Hypothalamus (tissue), 51 donors: Measurements from ENCODE around the gene GFER.
"Not testable (repeated sequence)": the region's sequence is repeated elsewhere in the genome, so short reads cannot be mapped to it uniquely, and the experiment has no call there.

ENCODE experiments used
- DNase-seq, 51 donors: peaks; one replicate each; lab custom pipeline; 2025; lab: John Stamatoyannopoulos, UW

Gene GFER

DNA sequence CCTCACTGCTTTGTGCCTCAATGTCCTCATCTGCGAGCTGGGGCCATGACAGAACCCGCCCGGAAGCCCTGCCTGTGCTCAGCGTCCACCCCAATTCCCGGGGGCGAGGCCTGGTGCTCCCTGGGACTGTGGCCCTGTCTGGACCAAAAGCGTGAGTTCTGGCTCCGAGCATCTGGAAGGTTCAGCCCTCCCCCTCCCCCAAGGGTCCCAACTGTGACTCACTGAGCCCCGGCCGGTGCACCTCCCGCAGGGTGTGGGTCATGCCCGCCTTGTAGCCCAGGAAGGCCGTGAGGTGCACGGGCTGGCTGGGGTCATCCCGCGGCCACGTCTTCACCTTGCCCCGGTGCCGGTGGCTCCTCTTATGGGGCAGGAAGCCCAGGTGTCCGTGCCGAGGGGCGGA is 30.3 kb upstream of the GFER start:
- no peak for DNase-seq

DNA sequence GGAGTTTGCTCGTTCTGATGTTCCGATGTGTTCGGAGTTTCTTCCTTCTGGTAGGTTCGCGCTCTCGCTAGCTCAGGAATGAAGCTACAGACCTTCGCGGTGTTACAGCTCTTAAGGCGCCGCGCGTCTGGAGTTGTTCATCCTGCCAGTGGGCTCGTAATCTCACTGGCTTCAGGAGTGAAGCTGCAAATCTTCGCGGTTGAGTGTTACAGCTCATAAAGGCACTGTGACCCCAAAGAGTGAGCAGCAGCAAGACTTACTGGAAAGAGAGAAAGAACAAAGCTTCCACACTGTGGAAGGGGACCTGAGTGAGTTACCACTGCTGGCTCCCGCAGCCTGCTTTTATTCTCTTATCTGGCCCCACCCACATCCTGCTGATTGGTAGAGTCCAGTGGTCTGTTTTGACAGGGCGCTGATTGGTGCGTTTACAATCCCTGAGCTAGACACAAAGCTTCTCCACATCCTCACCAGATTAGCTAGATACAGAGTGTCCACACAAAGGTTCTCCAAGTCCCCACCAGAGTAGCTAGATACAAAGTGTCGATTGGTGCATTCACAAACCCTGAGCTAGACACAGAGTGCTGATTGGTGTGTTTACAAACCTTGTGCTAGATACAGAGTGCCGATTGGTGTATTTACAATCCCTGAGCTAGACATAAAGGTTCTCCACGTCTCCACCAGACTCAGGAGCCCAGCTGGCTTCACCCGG is 26.4 kb upstream of the GFER start:
- not testable (repeated sequence) for DNase-seq

DNA sequence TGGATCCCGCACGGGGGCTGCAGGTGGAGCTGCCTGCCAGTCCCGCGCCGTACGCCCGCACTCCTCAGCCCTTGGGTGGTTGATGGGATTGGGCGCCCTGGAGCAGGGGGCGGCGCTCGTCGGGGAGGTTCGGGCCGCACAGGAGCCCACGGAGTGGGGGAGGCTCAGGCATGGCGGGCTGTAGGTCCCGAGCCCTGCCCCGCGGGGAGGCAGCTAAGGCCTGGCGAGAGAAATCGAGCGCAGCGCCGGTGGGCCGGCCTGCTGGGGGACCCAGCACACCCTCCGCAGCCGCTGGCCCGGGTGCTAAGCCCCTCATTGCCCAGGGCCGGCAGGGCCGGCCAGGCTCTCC is 25.9 kb upstream of the GFER start:
- not testable (repeated sequence) for DNase-seq

DNA sequence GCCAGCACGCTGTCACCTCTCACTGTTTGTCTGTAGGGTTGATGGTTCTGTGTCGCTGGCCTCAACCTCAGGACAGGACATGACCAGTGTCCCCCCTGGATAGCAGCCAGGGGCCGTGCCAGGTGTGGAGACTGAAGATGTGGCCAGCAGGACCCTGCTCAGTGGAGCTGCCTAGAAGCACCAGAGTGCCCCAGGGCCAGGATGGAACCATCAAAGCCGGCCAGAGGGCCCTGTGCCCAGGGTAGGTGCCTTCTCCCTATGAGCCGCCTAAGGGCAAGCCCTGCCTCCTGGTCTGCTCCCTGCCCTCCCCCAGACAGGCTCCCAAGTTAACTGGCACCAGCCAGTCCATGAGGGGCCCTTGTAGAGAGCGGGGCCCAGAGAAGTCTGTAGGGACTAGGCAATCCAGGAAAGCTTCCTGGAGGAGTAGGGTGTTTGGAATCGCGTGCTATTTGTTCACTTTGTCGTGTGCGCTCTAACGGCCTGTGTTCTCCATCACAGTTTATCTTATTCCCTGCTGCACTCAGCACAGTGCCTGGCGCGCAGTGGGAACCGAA is 25.2 kb upstream of the GFER start:
- peak in 1 of 51 donors; percentile 5 for DNase-seq

DNA sequence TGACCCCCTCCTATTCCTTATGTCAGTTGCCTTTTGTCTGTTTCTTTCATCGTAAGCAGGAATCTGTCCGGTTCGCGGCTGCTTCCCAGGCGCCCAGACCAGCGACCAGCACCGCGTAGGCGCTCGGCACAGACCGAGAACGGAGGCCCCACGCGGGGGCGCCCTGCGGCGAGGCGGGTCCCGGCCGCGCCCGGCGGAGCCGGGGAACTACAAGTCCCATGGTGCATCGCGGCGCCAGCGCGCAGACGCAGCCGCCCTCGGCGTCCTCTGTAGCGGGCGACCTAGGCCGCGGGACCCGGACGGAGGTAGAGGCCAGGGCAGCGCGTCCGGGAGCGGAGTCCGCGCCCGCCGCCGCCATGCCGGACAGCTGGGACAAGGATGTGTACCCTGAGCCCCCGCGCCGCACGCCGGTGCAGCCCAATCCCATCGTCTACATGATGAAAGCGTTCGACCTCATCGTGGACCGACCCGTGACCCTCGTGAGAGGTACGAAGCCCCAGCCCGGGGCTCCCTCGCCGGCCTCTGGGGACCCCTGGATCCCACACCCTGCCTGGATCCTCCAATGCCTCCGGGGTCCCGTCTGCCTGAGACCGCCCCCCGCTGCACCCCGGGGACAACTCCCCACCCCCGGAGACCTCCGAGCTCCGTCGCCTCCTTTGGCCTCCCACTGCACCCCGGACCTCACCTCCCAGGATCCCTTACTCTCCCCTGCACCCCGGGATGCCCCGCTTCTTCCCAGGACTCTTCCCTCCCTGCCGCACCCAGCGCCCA is 24.5 kb upstream of the GFER start, which contains the start of gene NDUFB10:
Gene NDUFB10, plus strand, starts transcription at position 270 of the 771 bp plus-strand sequence. Its CDS starts 87 bp downstream, at position 357.
- peak; percentile 40 to 96 (median 84) for DNase-seq

DNA sequence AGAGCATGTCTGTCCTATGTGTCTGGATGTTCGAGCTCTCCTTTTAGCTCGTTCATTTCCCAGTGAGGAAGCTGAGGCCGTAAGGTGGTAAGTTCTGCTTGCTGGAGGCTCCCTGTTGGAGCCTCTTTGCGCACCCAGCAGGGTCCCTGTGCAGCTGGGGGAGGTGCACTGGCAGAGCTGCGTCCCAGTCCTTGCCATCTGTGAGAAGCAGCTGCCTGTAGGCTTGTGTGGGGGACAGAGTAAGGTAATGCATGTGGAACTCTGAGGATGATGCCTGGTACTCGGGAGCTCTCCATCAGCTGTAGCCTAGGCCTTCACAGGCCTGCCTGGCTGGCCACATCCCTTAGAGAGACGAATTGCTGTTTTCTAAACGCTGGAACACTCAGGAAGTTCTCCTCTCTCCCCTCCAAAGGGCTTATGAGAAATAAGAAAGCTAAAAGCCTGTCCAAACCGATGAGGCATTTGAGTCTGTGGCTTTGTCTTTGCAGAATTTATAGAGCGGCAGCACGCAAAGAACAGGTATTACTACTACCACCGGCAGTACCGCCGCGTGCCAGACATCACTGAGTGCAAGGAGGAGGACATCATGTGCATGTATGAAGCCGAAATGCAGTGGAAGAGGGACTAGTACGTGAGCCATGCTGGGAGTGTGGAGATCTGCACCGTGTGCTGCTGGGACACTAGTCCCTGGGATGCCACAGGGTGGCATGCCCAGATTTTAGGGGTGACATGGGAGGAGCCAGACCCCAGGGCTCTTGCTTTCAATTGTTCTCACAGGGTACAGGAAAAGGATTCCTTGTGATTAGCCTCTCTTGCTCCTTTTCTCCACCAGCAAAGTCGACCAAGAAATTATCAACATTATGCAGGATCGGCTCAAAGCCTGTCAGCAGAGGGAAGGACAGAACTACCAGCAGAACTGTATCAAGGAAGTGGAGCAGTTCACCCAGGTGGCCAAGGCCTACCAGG is 23.0 kb upstream of the GFER start:
- no peak for DNase-seq

DNA sequence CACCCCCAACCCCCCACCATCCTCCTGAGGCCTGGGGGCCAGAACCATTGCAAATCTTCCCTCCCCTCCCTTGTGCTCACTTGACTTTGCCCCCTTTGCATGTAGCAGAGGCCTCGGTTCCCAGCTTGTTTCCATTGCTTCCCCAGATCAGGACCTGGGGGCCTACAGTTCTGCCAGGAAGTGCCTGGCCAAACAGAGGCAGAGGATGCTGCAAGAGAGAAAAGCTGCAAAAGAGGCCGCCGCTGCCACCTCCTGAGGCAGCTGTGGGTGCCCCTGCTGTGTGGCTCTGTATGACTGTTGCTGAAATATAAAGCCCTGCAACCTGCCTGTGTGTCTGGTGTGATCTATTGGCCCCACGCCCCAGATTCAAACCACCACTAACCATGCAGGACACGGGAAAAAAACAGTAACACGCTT is 22.3 kb upstream of the GFER start:
- no peak for DNase-seq

DNA sequence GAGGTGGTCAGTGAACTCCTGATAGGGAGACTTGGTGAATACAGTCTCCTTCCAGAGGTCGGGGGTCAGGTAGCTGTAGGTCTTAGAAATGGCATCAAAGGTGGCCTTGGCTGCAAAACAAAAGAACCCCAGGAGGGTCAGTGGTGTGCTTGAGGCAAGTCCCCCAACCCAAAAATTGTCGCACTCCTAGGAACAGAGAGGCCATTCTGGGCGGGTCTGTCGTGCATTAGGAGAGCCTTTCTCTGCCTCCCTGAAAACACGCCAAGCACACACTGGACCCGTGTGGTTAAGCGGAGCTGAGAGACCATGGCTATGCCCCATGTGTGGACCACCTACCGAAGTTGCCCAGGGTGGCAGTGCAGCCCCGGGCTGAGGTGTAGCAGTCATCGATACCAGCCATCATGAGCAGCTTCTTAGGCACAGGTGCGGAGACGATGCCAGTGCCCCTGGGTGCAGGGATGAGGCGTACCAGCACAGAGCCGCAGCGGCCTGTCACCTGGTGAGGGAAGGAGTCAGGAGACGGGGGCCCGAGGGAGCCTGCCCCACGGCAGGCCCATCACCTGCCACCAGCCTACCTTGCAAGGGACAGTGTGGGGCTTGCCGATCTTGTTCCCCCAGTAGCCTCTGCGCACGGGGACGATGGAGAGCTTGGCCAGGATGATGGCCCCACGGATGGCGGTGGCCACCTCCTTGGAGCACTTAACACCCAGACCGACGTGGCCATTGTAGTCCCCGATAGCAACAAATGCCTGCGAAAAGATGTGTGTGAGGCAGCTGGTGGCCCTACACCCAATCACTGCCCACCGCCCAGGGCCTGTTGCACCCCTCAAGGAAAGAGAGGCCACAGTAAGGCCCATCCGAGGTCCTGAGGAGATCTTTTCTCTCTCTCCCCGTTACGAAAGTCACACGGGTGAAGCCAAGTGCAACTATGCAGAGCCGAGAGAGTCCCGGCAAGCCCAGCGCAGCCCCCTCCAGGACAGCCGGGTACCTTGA is 21.5 kb upstream of the GFER start:
- not testable (repeated sequence) for DNase-seq

DNA sequence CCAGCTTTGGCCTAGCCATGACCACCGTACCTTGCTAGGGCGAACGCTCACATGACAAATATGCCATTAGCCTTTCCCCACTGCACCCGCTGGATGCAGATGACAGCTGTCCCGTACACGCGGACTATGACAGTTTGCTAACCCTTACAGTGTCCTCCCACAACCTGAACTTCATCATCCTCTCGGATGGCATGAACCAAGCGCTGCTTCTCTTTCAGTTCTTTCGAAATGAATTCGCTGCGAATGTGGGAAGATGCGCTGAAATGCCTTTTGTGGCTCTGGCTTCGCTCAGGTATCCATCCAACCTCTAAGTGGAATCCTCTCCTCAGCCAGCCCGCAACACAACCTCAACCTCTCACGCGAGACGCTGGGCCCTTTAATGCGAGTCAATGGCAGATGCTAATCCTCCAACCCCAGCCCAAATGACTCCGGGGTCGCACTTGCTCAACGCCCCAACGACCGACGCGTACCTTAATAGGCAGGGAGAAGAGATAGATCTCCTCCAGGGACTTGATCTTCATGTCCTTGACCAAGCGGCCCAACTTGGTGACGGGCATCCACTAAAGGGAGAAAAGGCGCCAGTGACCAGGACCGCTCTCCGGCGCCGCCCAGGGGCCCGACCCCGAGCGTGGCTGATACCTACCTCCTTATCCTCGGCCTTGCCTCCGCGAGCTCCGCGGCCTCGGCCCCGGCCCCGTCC is 20.0 kb upstream of the GFER start:
- DNase-seq: peak in 11 of 51 donors; percentile 46 to 74 (median 55)

DNA sequence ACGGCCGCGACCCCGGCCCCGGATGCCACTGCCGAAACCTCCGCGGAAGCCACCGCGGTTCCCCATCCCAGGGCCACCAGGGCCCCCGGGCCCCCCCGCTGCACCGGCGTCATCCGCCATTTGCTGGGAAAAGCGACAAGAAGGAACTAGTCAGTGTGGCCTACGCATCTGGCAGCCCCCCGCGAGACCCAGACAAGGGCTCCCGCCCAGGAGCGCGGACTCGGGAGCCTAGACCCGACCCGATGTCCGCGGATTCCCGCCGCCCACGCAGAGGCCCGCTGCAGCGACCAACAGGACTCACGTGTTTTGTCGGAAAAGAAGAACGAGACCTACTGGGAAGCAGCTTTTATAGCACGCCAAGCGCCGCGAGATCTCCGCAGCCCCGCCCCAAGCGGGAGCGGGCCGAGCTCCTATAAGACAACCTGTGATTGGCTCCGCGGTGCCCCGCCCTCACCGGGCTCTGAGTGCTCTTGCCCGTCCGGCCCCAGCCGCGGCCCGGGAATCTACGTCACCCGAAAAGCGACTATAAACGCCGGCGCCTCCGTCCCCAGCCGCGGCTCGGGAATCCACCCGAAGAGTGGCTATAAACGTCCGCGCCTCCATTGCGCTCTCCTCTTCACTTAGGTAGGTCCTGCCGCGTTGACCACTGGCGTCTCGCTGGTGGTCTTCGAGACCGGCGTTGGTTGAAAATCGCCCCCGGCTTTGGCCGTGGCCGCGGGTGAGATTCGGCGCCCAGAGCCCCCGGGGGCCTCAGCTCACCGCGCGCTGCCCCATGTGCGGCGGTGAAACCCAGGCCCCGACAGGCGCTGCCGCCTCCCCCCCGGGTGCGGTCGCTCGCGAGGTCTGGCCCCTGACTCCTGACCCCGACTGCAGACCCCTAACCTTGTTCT is 19.2 kb upstream of the GFER start, which contains the start of gene RPS2:
Gene RPS2, minus strand, starts transcription at position 321 of the 890 bp plus-strand sequence. Its CDS starts 201 bp downstream, at position 120.
- peak; percentile 71 to 100 (median 96) for DNase-seq

DNA sequence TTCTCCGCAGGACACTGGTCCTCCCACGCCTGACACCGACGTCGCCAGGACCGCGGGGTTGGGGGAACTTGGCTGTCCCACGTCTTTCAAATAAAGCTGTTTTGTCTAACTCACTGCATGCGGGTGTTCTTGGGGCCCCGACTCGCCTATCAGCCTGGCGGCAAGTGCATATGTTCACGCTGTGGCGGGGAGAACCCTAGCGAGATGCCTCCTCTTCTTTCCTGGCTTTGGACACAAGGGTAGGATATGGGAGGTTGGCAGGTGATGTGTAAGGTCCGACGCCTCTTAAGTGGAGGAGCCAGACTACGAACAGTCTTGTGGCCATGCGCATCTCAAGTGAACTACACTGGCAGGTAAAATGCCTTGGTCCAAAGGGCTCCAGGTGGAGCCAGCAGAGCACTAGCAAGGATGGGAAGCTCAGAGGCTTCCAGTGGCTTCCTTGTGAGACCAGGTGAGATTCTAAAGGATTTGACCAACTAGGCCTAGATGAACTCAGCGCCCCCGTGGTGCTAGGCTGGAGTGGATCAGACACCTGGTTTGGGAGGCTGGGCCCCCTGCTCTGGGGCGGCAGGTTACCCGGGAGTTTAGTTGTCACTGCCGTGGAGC is 18.5 kb upstream of the GFER start:
- no peak for DNase-seq

DNA sequence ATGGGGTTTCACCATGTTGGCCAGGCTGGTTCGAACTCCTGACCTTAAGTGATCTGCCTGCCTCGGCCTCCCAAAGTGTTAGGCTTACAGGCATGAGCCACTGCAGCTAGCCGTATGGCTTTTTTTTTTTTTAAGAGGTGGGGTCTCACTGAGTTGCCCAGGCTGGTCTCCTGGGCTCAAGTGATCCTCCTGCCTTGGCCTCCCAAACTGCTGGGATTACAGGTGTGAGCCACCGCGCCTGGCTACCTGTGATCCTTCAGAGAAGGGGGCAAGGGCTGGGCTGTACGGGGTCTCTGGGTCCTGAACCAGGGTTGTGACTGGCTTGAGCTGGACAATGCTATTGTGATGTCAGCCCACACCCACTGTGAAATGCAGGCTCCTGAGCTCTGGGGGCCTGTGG is 17.5 kb upstream of the GFER start, which contains the start of gene RNF151:
Gene RNF151, plus strand, starts transcription at position 397 of the 400 bp plus-strand sequence. CDS start 26 bp downstream, outside the sequence.
- no peak for DNase-seq

DNA sequence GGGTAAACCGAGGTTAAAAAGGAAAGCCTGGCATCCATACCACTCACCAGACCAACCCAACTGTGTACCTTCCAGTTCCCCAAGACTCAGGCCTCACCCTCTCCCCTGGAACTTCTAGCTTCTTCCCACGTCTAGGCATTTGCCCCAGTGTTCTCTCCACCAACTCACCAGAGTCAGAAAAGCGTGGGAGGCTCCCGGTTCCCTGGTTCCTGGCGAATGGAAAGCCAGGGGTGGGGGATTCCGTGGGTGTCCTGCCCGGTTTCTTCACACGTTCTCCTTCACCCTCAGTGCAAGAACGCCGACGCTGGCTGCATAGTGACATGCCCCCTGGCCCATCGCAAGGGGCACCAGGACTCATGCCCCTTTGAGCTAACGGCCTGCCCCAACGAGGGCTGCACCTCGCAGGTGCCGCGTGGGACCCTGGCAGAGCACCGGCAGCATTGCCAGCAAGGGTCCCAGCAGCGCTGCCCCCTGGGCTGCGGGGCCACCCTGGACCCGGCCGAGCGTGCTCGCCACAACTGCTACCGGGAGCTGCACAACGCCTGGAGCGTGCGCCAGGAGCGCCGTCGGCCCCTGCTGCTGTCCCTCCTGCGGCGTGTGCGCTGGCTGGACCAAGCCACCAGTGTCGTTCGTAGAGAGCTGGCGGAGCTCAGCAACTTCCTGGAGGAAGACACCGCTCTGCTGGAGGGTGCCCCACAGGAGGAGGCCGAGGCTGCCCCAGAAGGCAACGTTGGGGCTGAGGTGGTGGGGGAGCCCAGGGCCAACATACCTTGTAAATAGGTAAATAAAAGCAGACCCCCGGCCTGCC is 15.6 kb upstream of the GFER start:
- no peak for DNase-seq

DNA sequence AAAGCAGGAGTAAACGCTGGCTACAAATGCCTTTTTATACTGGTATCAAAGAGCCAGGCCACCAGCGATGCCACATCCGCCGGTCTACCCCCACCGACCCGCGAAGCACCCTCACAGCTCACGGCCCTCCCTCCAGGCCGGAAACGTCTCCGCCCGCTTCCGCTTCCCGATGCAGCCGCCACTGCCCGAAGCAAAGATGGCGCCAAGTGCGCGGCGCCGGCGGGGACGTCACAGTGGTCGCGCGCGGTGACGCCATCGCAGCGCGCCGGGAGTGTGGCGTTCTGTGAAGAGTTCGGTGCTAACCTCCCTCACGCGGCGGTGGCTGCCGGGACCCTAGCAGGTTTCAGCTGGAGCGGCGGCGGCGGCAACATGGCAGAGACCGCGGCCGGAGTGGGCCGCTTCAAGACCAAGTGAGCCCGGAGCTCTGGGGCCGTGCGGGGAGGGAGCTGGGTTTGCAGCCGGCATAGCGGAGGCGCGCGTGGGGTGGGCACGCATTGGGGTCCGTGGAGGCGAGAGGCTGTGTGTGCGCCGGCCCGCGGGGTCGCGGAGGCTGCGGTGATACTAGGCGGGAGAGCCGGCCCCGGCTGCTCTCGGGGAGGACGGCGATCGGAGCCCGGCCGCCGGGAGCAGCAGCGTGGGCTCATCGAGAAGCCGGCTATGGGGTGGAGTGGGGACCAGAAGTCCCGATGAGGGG is 12.1 kb upstream of the GFER start, which contains the start of gene TBL3:
Gene TBL3, plus strand, starts transcription at position 258 of the 694 bp plus-strand sequence. Its CDS starts 112 bp downstream, at position 370.
- DNase-seq: peak; percentile 63 to 97 (median 89)

DNA sequence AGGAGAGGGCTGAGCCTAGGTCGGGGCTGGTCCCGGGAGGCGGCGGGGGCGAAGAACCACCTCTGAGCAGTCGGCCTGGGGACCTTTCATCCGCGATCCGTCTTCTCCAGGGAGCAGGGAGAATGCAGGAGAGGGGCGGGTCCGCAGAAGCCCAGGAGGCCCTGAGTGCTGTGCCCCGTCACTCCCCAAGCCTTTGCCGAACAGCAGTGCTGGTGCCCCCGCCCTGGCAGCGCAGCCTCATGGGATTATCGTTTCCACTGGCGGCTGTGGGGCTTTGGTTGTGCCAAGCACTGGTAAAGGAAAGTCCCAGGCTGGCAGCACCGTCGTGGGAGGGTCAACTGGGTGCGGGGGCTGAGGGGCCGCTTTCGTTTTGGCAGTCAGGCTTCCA is 11.5 kb upstream of the GFER start:
- no peak for DNase-seq
